Activated B cell treated with CpG ODN at 0.5 μM for 24 hours (primary cell): ENCODE data around the gene BABAM2. TPM values are rescaled to one million over a fixed set of nuclear protein-coding genes. Genes with fewer than 3 reads are reported as not detected.
"Not testable (repeated sequence)": the region's sequence is repeated elsewhere in the genome, so short reads cannot be mapped to it uniquely, and the experiment has no call there.

Experiments
- ATAC-seq: fragments of 200-7000 bp; cut with Tn5 transposase; one replicate; pipeline ENCODE4 v1.10.0; 2021; ENCODE audit warnings: low read depth, mild to moderate bottlenecking, moderate library complexity
- CTCF ChIA-PET: fragments of 350-600 bp; sonication (Branson Sonifier 250); formaldehyde crosslinking; loops from one replicate; lab custom pipeline; 2021; ENCODE audit warnings: antibody characterized with exemption; lab: Charles Lee
- POLR2A ChIA-PET: fragments of 350-600 bp; sonication (Branson Sonifier 250); formaldehyde crosslinking; loops from one replicate; lab custom pipeline; 2021; ENCODE audit warnings: antibody characterized with exemption; lab: Charles Lee
- DNase-seq: peaks from one replicate; pipeline ENCODE4 v3.0.0; 2022
- H3K27ac Mint-ChIP-seq: one replicate; pipeline ENCODE4 v1.8.0; 2020; ENCODE audit warnings: mixed read lengths
- H3K27me3 Mint-ChIP-seq: one replicate; pipeline ENCODE4 v1.8.0; 2021; ENCODE audit warnings: mixed read lengths
- H3K36me3 Mint-ChIP-seq: one replicate; pipeline ENCODE4 v1.8.0; 2021; ENCODE audit warnings: low read depth, mixed read lengths
- H3K4me1 Mint-ChIP-seq: one replicate; pipeline ENCODE4 v1.8.0; 2021; ENCODE audit warnings: mixed read lengths
- H3K4me3 Mint-ChIP-seq: one replicate; pipeline ENCODE4 v1.8.0; 2020; ENCODE audit warnings: mild to moderate bottlenecking, mixed read lengths
- H3K9me3 Mint-ChIP-seq: one replicate; pipeline ENCODE4 v1.8.0; 2020; ENCODE audit warnings: mixed read lengths
- CTCF ChIP-seq: fragments of 200-600 bp; IDR thresholded peaks from one replicate; pipeline ENCODE4 v1.8.0; 2022; ENCODE audit warnings: antibody characterized with exemption, mild to moderate bottlenecking
- intact Hi-C: fragments of 100-400 bp; cut with micrococcal nuclease; formaldehyde crosslinking; loops from one replicate; pipeline ENCODE4 v1.15.1; 2024
- total RNA-seq: library from RNA; stranded (reverse); gene quantifications from 2 replicates; pipeline ENCODE4 v1.2.3, GENCODE V29; 2022

The BABAM2 gene
- total RNA-seq, 1 donor from 2014 or later: 55.6 TPM

GRCh38 chr2:27964067-27964466, 73.5 kb downstream of the BABAM2 start:
- Mint-ChIP-seq H3K27ac (no peak overlapping the region), H3K4me3 (no peak overlapping the region), H3K9me3 (peaks cover 27% of the 10 kb centered on the region), H3K36me3 (peaks cover 34% of the 10 kb centered on the region), H3K27me3 (no peaks in the 10 kb centered on the region), H3K4me1 (peaks cover 8% of the 10 kb centered on the region)
- POLR2A ChIA-PET: no interaction called here
- no peak for DNase-seq
- no peak for ATAC-seq
- CTCF ChIA-PET: no interaction called here
- intact Hi-C loops: no loop called here
- TF ChIP-seq CTCF: no peak

DNA sequence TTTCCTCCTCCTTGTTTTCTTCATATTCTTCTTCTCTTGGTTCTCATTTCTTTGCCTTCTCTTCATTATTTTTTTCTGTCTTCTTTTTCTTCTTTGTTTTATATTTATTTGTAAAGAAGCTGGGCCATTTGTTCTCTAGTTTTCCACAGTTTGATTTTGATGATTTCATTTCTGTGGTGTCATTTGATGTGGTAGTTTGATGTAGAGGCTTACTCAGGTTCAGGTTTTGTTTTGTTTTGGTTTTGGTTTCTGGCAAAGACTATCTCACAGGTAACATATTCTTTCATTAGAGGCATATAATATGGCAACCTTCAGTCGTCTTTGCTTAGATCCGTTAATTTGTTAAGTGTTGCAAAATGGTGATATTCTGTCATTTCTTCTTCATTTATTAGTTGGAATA, 75.3 kb downstream of the BABAM2 start:
- ChIA-PET CTCF (no interaction called here), POLR2A (no interaction called here)
- no peak for TF ChIP-seq CTCF
- Mint-ChIP-seq H3K4me3 (no peak overlapping the region), H3K27ac (no peak overlapping the region), H3K4me1 (peaks cover 5% of the 10 kb centered on the region), H3K9me3 (peaks cover 32% of the 10 kb centered on the region), H3K27me3 (no peaks in the 10 kb centered on the region), H3K36me3 (peaks cover 42% of the 10 kb centered on the region)
- intact Hi-C loops: no loop called here
- no peak for DNase-seq
- no peak for ATAC-seq

- POLR2A ChIA-PET: no interaction called here
- Mint-ChIP-seq H3K27ac (no peak overlapping the region), H3K36me3 (peaks cover 42% of the 10 kb centered on the region), H3K27me3 (no peaks in the 10 kb centered on the region), H3K4me3 (no peak overlapping the region), H3K4me1 (peaks cover 5% of the 10 kb centered on the region), H3K9me3 (peaks cover 32% of the 10 kb centered on the region)
- intact Hi-C loops: no loop called here
- CTCF ChIA-PET: no interaction called here
- ATAC-seq (no peak), DNase-seq (no peak)
- no peak for TF ChIP-seq CTCF
Observed at GRCh38 chr2:27966466-27966865, 75.9 kb downstream of the BABAM2 start.

- intact Hi-C loops: no loop called here
- H3K4me1 Mint-ChIP-seq: peaks cover 5% of the 10 kb centered on the region
- H3K36me3 Mint-ChIP-seq: peaks cover 42% of the 10 kb centered on the region
- DNase-seq (no peak), ATAC-seq (no peak)
- H3K4me3 Mint-ChIP-seq: no peak overlapping the region
- ChIA-PET CTCF (no interaction called here), POLR2A (no interaction called here)
- TF ChIP-seq CTCF: no peak
- H3K9me3 Mint-ChIP-seq: peaks cover 32% of the 10 kb centered on the region
- no peaks in the 10 kb centered on the region for H3K27me3 Mint-ChIP-seq
- no peak overlapping the region for H3K27ac Mint-ChIP-seq
Observed at GRCh38 chr2:27967076-27967475, 76.5 kb downstream of the BABAM2 start.

GRCh38 chr2:27968045-27968444, 77.5 kb downstream of the BABAM2 start:
- Mint-ChIP-seq H3K36me3 (peaks cover 40% of the 10 kb centered on the region), H3K9me3 (peaks cover 32% of the 10 kb centered on the region)
- intact Hi-C loops, CTCF ChIA-PET, H3K4me3 Mint-ChIP-seq, H3K27me3 Mint-ChIP-seq, H3K27ac Mint-ChIP-seq, ATAC-seq, DNase-seq, H3K4me1 Mint-ChIP-seq, POLR2A ChIA-PET: not testable (repeated sequence)

- intact Hi-C loops, H3K27ac Mint-ChIP-seq: not testable (repeated sequence)
Observed at GRCh38 chr2:27968957-27969356, 78.4 kb downstream of the BABAM2 start.

More at GRCh38 chr2:27968957-27969356, 78.4 kb downstream of the BABAM2 start:
- H3K9me3 Mint-ChIP-seq: peaks cover 28% of the 10 kb centered on the region
- DNase-seq, H3K4me3 Mint-ChIP-seq, POLR2A ChIA-PET, H3K4me1 Mint-ChIP-seq, CTCF ChIA-PET, ATAC-seq, H3K27me3 Mint-ChIP-seq: not testable (repeated sequence)
- peaks cover 40% of the 10 kb centered on the region for H3K36me3 Mint-ChIP-seq
